H1 (cell line): ENCODE measurements around the gene NELFA. TPM values are rescaled to one million over a fixed set of nuclear protein-coding genes. Genes with fewer than 3 reads are reported as not detected.

Experiments
- CTCF ChIA-PET: fragments of 300-600 bp; sonication (Branson Sonifier 250); formaldehyde crosslinking; loops from one replicate; lab custom pipeline; 2021; ENCODE audit not compliant: partially characterized antibody; lab: Charles Lee
- POLR2A ChIA-PET: fragments of 300-600 bp; sonication (Branson Sonifier 250); formaldehyde crosslinking; loops from one replicate; lab custom pipeline; 2021; ENCODE audit warnings: inconsistent platforms; ENCODE audit not compliant: partially characterized antibody; lab: Charles Lee
- DNase-seq, 2 experiments: peaks; one replicate each; pipeline versions ENCODE4 v3.0.0 to v3.0.0-alpha.2; 2010 to 2022; ENCODE audit warnings: low spot score in 2 of 2, low read depth in 1 of 2, mixed read lengths in 1 of 2
- FAIRE-seq: peaks from 2 replicates; lab custom pipeline; 2011; peaks lifted over from hg19 to GRCh38; lab: Jason Lieb, UNC
- H2AFZ ChIP-seq: 2 replicates; pipeline ENCODE4 v1.8.1; 2012; ENCODE audit warnings: low read length, inconsistent platforms
- H2AK5ac ChIP-seq: 2 replicates; pipeline ENCODE4 v1.6.1; 2013; ENCODE audit warnings: low read depth, low read length
- H2BK120ac ChIP-seq: replicated peaks from 2 replicates; pipeline ENCODE3; 2013; ENCODE audit warnings: low read depth, low read length, inconsistent platforms
- H2BK12ac ChIP-seq: 2 replicates; pipeline ENCODE4 v1.6.1; 2013; ENCODE audit warnings: low read depth, low read length
- H2BK15ac ChIP-seq: 2 replicates; pipeline ENCODE4 v1.6.1; 2013; ENCODE audit warnings: low read length
- H2BK20ac ChIP-seq: 2 replicates; pipeline ENCODE4 v1.6.1; 2013; ENCODE audit warnings: low read length
- H2BK5ac ChIP-seq: 2 replicates; pipeline ENCODE4 v1.6.1; 2013; ENCODE audit warnings: low read depth, low read length
- H3K14ac ChIP-seq: 2 replicates; pipeline ENCODE4 v1.6.1; 2013; ENCODE audit warnings: inconsistent platforms; ENCODE audit not compliant: insufficient read length
- H3K18ac ChIP-seq: 2 replicates; pipeline ENCODE4 v1.6.1; 2013; ENCODE audit warnings: low read length; ENCODE audit errors: extremely low read depth
- H3K23ac ChIP-seq: 2 replicates; pipeline ENCODE4 v1.6.1; 2013; ENCODE audit warnings: inconsistent platforms; ENCODE audit not compliant: insufficient read length
- H3K23me2 ChIP-seq: 2 replicates; pipeline ENCODE4 v1.6.1; 2013; ENCODE audit warnings: low read depth, low read length
- H3K27ac ChIP-seq: 2 replicates; pipeline ENCODE4 v1.6.1; 2011; ENCODE audit warnings: low read depth, low read length, inconsistent platforms
- H3K27me3 ChIP-seq, 4 experiments: replicated peaks in 1 of 4; 1 replicate in 1 of 4; 2 replicates in 3 of 4; pipeline versions ENCODE4 v1.6.1 to v1.8.1; 2011 to 2013; ENCODE audit warnings: low read length in 3 of 4, mild to moderate bottlenecking in 3 of 4, inconsistent platforms in 2 of 4, mixed read lengths in 2 of 4, moderate library complexity in 1 of 4; ENCODE audit not compliant: control insufficient read depth in 3 of 4, insufficient read depth in 3 of 4; ENCODE audit errors: extremely low read depth in 1 of 4
- H3K36me3 ChIP-seq, 4 experiments: 2 replicates each; pipeline versions ENCODE4 v1.6.1 to v1.8.1; 2011 to 2013; ENCODE audit warnings: mild to moderate bottlenecking in 4 of 4, low read length in 3 of 4, moderate library complexity in 2 of 4, control low read depth in 1 of 4, inconsistent platforms in 1 of 4; ENCODE audit not compliant: insufficient read depth in 4 of 4, control insufficient read depth in 2 of 4
- H3K4ac ChIP-seq: replicated peaks from 2 replicates; pipeline ENCODE3; 2013; ENCODE audit warnings: low read length, low read depth, mixed read lengths, inconsistent platforms; ENCODE audit not compliant: insufficient read length
- H3K4me1 ChIP-seq, 4 experiments: replicated peaks in 1 of 4; 1 replicate in 1 of 4; 2 replicates in 3 of 4; pipeline versions ENCODE4 v1.6.1 to v1.8.1; 2011 to 2013; ENCODE audit warnings: low read length in 3 of 4, inconsistent platforms in 2 of 4, mixed read lengths in 1 of 4; ENCODE audit not compliant: insufficient read depth in 4 of 4, control insufficient read depth in 3 of 4
- H3K4me2 ChIP-seq, 2 experiments: 2 replicates each; pipeline versions ENCODE4 v1.6.1 to v1.8.1; 2011 to 2013; ENCODE audit warnings: low read depth in 2 of 2, low read length in 2 of 2, control low read depth in 1 of 2, inconsistent platforms in 1 of 2, mild to moderate bottlenecking in 1 of 2; ENCODE audit not compliant: insufficient read depth in 1 of 2
- H3K4me3 ChIP-seq, 4 experiments: fragments of 200-600, 300-600 bp in 1 of 4; sonication (generic), shearing (Covaris generic), sonication (Bioruptor Twin) in 1 of 4; 2 replicates each; pipeline versions ENCODE4 v1.5.1 to v1.8.1; 2011 to 2016; ENCODE audit warnings: low read length in 4 of 4, low read depth in 3 of 4, control low read depth in 2 of 4, inconsistent platforms in 2 of 4, mild to moderate bottlenecking in 2 of 4, mixed read lengths in 1 of 4, moderate library complexity in 1 of 4; ENCODE audit not compliant: insufficient read depth in 2 of 4; ENCODE audit errors: extremely low read depth in 1 of 4
- H3K56ac ChIP-seq: replicated peaks from 2 replicates; pipeline ENCODE3; 2013; ENCODE audit warnings: low read depth, mild to moderate bottlenecking, mixed read lengths, low read length, inconsistent platforms; ENCODE audit not compliant: insufficient read length
- H3K79me1 ChIP-seq: 2 replicates; pipeline ENCODE4 v1.6.1; 2013; ENCODE audit warnings: low read depth, low read length, control low read depth
- H3K79me2 ChIP-seq, 2 experiments: 2 replicates each; pipeline versions ENCODE4 v1.6.1 to v1.8.1; 2012 to 2013; ENCODE audit warnings: low read length in 2 of 2, mild to moderate bottlenecking in 2 of 2, inconsistent platforms in 1 of 2; ENCODE audit not compliant: insufficient read depth in 2 of 2, control insufficient read depth in 1 of 2
- H3K9ac ChIP-seq, 4 experiments: replicated peaks in 1 of 4; 1 replicate in 1 of 4; 2 replicates in 3 of 4; pipeline versions ENCODE4 v1.6.1 to v1.8.1; 2011 to 2013; ENCODE audit warnings: low read depth in 3 of 4, low read length in 3 of 4, control low read depth in 2 of 4, mild to moderate bottlenecking in 2 of 4, moderate library complexity in 2 of 4, inconsistent platforms in 1 of 4; ENCODE audit errors: extremely low read depth in 1 of 4
- H3K9me3 ChIP-seq, 2 experiments: 2 replicates each; pipeline versions ENCODE4 v1.6.1 to v1.8.1; 2012 to 2013; ENCODE audit warnings: mild to moderate bottlenecking in 2 of 2, moderate library complexity in 2 of 2, control low read depth in 1 of 2, inconsistent platforms in 1 of 2, low read depth in 1 of 2, low read length in 1 of 2, mixed read lengths in 1 of 2; ENCODE audit not compliant: insufficient read depth in 2 of 2
- H4K20me1 ChIP-seq, 2 experiments: replicated peaks in 1 of 2; 2 replicates each; pipeline versions ENCODE3 to v1.8.1; 2011 to 2013; ENCODE audit warnings: inconsistent platforms in 2 of 2, low read length in 2 of 2, mild to moderate bottlenecking in 1 of 2; ENCODE audit not compliant: insufficient read depth in 2 of 2, control insufficient read depth in 1 of 2
- H4K5ac ChIP-seq: 2 replicates; pipeline ENCODE4 v1.6.1; 2013; ENCODE audit warnings: low read length, low read depth, mixed read lengths, inconsistent platforms; ENCODE audit not compliant: insufficient read length
- H4K8ac ChIP-seq: 2 replicates; pipeline ENCODE4 v1.8.0; 2013; ENCODE audit warnings: mild to moderate bottlenecking, moderate library complexity, low read length, inconsistent platforms; ENCODE audit not compliant: insufficient read depth; ENCODE audit errors: extremely low read depth
- H4K91ac ChIP-seq: replicated peaks from 2 replicates; pipeline ENCODE3; 2013; ENCODE audit warnings: low read length, mixed read lengths, inconsistent platforms; ENCODE audit not compliant: insufficient read length
- WGBS, 2 experiments: shearing (Covaris generic) in 1 of 2; methylation state at CpG; one replicate each; pipeline versions ENCODE4 v1.1.6 to v1.1.7; 2013 to 2015; ENCODE audit warnings: low lambda C conversion rate in 2 of 2, mixed read lengths in 2 of 2, inconsistent platforms in 1 of 2, low coverage in 1 of 2, missing lambda C conversion rate in 1 of 2; ENCODE audit not compliant: insufficient replicate concordance in 2 of 2, insufficient coverage in 1 of 2, insufficient read length in 1 of 2; ENCODE audit errors: extremely low coverage in 1 of 2, missing lambda C conversion rate in 1 of 2; 5-methylcytosine and 5-hydroxymethylcytosine counted together
- polyA plus RNA-seq, 7 experiments: library from polyadenylated mRNA; depleted of rRNA in 3 of 7; stranded (reverse) in 5 of 7; unstranded in 2 of 7; fragments of >200 nt in 5 of 7; fragments of 200-250 nt in 2 of 7; gene quantifications; 1 replicate in 5 of 7; 2 replicates in 1 of 7; 4 replicates in 1 of 7; pipeline versions ENCODE4 v1.2.1 to v1.2.3, GENCODE V29; 2011 to 2013; ENCODE audit warnings: missing spikeins in 2 of 7, mixed read lengths in 2 of 7
- total RNA-seq: library from RNA; stranded (reverse); fragmentation: NEBNext Ultra II Directional; extraction: Animal tissue kit (Norgen Biotek cat#: 25700); gene quantifications from 2 replicates; pipeline ENCODE4 v1.2.1, GENCODE V29; 2021

NELFA gene
- total and polyA plus RNA-seq, 2 of the 8 experiments (the other 6 are each of a cell fraction or from before 2014, with no cell fraction given): 41.8 to 57.5 TPM

GRCh38 chr4:1956631-1957030 lies 52.1 kb downstream of the NELFA start:
- Histone ChIP-seq H3K9me3 (no peaks in the 10 kb centered on the region), H3K4me2 (no peak overlapping the region), H4K5ac (no peak overlapping the region), H3K56ac (no peak overlapping the region), H3K27me3 (no peaks in the 10 kb centered on the region), H4K8ac (no peak overlapping the region), H3K27ac (no peak overlapping the region), H3K4me1 (no peaks in the 10 kb centered on the region), H3K18ac (no peak overlapping the region), H3K23me2 (no peaks in the 10 kb centered on the region), H2BK5ac (no peak overlapping the region), H3K79me1 (no peaks in the 10 kb centered on the region; the same call in 1 of the 2 replicates), H3K36me3 (peaks cover 19 to 55% (median 47%) of the 10 kb centered on the region in 4 experiments), H3K79me2 (no peaks in the 10 kb centered on the region), H2BK120ac (no peak overlapping the region), H3K9ac (no peak overlapping the region), H2BK20ac (no peak overlapping the region), H2BK15ac (no peak overlapping the region), H3K4ac (no peak overlapping the region), H3K23ac (no peak overlapping the region), H4K91ac (no peak overlapping the region), H2BK12ac (no peak overlapping the region), H4K20me1 (peaks cover 1 to 3% of the 10 kb centered on the region in 2 experiments), H3K4me3 (no peak overlapping the region), H2AK5ac (no peak overlapping the region), H3K14ac (no peak overlapping the region), H2AFZ (no peak overlapping the region)
- no peak for DNase-seq
- ChIA-PET POLR2A (no interaction called here), CTCF (interaction anchor here (0.7 kb wide), 1 partner anchor 183 kb away, joined by 3 read pairs; no protein-coding TSS in a partner anchor)
- FAIRE-seq: no peak
- 91 to 100% methylated on average over 2 to 12 of the region's 12 CpGs for WGBS, 2 experiments
